GM12873 (cell line): ENCODE results near the gene RIOK3.

Experiments used
- CTCF ChIP-seq: IDR thresholded peaks from 2 replicates; pipeline ENCODE4 v1.5.1; 2012; ENCODE audit warnings: low read depth, mild to moderate bottlenecking, moderate library complexity, low read length, control low read depth; ENCODE audit not compliant: insufficient read depth; ENCODE audit errors: missing control alignments

RIOK3 gene

GRCh38 chr18:23421277-23421676 is 31.8 kb upstream of the RIOK3 start:
- TF ChIP-seq CTCF: no peak

DNA sequence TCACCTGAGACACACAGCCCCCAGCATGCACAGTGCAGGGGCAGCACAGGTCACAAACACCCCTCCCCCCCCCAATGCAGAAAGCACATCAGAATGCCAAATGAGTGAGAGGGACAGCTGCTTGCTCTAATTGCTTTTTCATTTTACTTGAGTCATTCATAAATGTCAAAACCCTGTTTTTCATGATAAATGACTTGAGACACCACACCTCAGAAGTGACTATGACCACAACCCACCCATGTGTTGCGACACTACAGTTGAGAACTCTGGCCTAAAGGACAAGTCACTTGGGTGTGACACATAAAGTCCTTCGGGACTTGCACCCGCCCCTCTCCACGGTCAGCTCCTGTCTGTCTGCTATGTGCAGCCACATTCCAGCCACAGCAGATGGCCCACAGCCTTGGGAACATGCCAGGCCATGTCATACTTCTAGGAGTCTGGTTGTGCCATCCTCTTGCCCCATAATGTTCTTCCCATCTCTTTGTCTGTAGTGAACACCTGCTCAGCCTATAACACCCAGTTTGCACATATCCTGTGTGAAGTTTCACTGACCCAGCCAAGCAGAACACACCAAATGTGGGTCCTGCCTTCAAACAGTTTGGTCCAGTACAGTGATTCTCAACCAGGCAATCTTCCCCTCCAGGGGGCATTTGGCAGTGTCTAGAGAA is 30.2 kb upstream of the RIOK3 start:
- no peak for TF ChIP-seq CTCF

- no peak for TF ChIP-seq CTCF
Observed at GRCh38 chr18:23424616-23425015, 28.5 kb upstream of the RIOK3 start.

DNA sequence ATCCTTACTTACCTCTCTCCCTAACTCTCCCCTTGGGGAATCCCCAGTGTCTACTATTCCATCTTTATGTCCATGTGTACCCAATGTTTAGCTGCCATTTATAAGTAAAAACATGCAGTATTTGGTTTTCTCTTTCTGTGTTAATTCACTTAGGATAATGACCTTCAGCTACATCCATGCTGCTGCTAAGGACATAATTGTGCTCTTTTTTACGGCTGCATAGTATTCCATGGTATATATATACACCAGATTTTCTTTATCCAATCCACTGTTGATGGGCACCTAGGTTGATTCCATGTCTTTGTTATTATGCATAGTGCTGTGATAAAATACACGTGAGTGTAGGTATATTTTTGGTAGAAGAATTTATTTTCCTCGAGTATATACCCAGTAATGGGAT is 24.3 kb upstream of the RIOK3 start:
- no peak for TF ChIP-seq CTCF

- TF ChIP-seq CTCF: no peak
Observed at GRCh38 chr18:23433360-23433759, 19.7 kb upstream of the RIOK3 start.

- TF ChIP-seq CTCF: no peak
Observed at GRCh38 chr18:23437357-23438045, 15.6 kb upstream of the RIOK3 start.

DNA sequence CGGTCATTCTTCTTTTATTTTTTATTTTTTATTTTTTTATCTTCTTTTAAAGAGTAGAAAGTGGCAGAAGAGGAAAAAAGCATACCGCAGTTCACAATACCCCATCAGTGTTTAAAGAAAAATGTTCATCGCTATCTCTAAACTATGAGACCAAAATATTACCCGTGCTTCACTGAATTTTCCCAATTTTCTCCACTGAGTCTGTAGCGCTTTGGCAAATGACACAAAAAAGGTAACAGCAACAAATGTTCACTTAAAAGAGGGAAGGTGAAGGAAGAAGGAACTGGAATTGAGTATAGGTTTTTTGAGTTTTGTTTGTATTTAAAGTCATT is 15.1 kb upstream of the RIOK3 start:
- no peak for TF ChIP-seq CTCF
